Activated CD8-positive, alpha-beta memory T cell treated with anti-CD3 and anti-CD28 coated beads, Interleukin-2, amount 50 U/mL, for 24 hours (primary cell): ENCODE results near the gene DVL1.
A peak's percentile ranks its signal among the peaks of the same experiment; 100 is the strongest.
"Not testable (repeated sequence)": the region's sequence is repeated elsewhere in the genome, so short reads cannot be mapped to it uniquely, and the experiment has no call there.

ENCODE experiments used
- DNase-seq: peaks from one replicate; pipeline ENCODE4 v3.0.0-alpha.2; 2020; ENCODE audit errors: extremely low read depth

The DVL1 gene

GRCh38 chr1:1373815-1374588 is 24.8 kb upstream of the DVL1 start:
- no peak for DNase-seq

- no peak for DNase-seq
Observed at GRCh38 chr1:1373051-1373814, 24.0 kb upstream of the DVL1 start.

- DNase-seq = peak; percentile 37
Observed at GRCh38 chr1:1371746-1372711, 22.8 kb upstream of the DVL1 start.

- no peak for DNase-seq
Observed at GRCh38 chr1:1371364-1371745, 22.1 kb upstream of the DVL1 start.

- no peak for DNase-seq
Observed at GRCh38 chr1:1370771-1371300, 21.6 kb upstream of the DVL1 start.

- not testable (repeated sequence) for DNase-seq
Observed at GRCh38 chr1:1370094-1370493, 20.9 kb upstream of the DVL1 start.

DNA sequence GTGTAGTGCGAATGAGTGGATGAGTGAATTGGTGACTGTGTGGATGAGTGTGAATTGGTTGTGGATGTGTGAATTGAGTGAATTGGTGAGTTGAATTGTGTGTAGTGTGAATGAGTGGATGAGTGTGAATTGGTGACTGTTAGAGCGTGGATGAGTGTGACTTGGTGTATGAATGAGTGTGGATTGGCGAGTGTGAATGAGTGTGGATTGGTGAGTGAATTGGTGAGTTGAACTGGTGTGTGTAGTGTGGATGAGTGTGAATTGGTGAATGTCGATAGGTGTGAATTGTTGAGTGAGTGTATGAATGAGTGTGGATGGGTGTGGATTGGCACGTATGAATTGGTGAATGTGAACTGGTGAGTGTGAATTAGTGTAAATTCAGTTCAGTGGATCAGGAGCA is 18.1 kb upstream of the DVL1 start:
- no peak for DNase-seq

DNA sequence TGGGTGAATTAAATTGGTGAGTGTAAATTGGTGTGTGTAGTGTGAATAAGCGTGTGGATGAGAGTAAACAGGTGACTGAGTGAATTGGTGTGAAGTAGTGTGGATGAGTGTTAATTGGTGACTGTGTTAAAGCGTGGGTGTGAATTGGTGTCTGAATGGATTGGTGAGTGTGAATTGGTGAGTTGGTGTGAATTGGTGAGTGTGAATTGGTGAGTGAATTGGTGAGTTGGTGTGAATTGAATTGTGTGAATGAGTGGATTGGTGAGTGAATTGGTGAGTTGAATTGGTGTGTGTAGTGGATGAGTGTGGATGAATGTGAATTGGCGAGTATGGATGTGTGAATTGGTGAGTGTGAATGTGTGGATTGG is 17.5 kb upstream of the DVL1 start:
- no peak for DNase-seq

DNA sequence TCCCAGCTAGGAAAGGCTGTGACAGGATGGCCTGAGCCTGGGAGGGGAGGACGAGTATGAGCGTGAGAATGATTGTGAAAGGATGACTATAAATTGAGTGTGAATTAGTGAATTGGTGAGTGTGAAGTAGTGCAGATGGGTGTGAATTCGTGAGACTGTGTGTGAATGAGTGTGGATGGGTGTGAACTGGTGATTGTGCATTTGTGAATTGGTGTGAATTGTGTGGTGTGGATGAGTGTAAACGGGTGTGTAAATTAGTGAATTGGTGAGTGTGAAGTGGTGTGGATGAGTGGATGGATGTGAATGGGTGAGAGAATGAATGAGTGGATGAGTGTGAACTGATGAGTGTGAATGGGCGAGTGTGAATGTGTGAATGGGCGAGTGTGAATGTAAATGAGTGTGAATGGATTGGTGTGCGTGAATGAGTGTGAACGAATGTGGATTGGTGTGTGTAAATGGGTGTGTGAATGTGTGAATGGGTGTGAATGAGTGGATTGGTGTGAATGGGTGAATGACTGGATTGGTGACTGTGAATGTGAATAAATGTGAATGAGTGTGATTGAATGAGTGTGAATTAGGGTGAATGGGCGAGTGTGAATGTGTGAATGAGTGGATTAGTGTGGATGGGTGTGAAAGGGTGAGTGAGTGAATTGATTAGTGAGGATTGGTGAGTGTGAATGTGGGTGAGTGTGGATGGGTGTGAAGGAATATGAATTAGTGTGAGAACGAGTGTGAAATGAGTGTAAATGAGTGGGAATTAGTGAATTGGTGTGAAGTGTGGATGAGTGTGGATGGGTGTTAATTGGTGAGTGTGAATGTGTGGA is 16.9 kb upstream of the DVL1 start:
- DNase-seq = no peak

- no peak for DNase-seq
Observed at GRCh38 chr1:1364266-1364665, 15.0 kb upstream of the DVL1 start.

GRCh38 chr1:1361982-1362423 is 12.8 kb upstream of the DVL1 start:
- DNase-seq = no peak

DNA sequence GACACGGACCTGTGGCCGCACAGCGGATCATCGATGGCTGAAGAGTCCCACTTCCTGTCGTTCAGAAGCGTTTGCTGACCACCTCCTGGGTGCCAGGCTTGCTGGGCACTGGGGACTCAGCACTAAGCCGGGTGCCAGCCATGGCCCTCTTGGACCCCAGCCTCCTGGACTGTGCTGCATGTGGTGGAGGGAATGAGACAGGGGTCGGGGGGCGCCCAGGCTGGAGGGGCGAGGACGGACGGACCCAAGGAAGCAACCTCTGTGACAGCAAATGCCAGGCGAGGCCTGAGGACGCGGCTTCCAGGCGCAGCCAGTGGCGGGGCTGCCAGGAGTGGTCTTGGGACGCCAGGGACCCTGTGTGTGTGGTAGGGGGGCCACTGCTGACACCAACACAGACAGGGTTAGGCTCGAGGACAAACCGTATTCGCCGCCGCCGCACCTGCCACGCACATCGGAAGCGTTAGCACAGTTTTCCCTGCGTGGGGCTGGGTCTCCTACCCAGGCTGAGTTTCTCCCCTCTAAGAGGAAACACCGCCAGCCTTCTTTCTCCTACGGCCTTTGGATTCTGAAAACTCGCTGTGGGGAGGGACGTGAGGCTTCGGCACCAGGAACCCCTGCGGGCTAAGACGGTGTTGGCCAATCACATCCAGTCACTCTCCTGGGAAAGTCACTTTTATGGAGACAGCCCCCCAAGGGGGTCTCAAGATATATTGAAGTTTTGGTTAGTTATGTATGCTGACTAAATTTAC is 12.2 kb upstream of the DVL1 start:
- DNase-seq = no peak

GRCh38 chr1:1360506-1361169 is 11.4 kb upstream of the DVL1 start:
- no peak for DNase-seq

GRCh38 chr1:1359664-1360468 is 10.6 kb upstream of the DVL1 start:
- DNase-seq = no peak

DNA sequence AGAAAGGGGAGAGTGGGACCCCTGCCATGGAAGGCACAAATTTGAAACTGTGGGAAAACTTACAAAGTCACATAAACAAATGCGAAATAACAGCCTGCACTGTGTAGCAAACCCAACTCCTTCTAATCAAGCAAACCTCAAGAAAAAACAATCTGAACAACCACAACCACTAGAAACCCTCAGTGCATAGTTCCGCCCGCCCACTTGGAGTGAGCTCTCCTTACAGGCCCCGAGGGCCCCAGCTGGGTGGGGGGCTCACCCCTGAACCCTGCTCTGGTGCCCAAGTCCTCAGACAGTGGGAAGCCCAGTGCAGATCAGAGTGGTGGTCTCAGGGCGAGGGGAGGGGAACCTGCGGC is 10.1 kb upstream of the DVL1 start:
- DNase-seq = no peak

GRCh38 chr1:1358433-1359271 is 9.4 kb upstream of the DVL1 start, which contains the start of gene MXRA8:
TSS of gene MXRA8 (minus strand) at chr1:1358555. CDS start at chr1:1358504, 51 bp downstream.
- DNase-seq = no peak

- no peak for DNase-seq
Observed at GRCh38 chr1:1357871-1358432, 8.7 kb upstream of the DVL1 start.
